Posterior cingulate gyrus (tissue), 11 donors: ENCODE results near the gene TSKU.
A peak's percentile ranks its signal among the peaks of the same experiment; 100 is the strongest.

Source experiments
- DNase-seq, 10 donors: peaks; one replicate each; pipeline versions ENCODE4 v3.0.0 to v3.0.0-alpha.2; 2020 to 2021; ENCODE audit warnings: mixed read lengths in 3 of 10
- intact Hi-C: fragments of 100-400 bp; cut with DNase I; formaldehyde crosslinking; loops from one replicate; pipeline ENCODE4 v1.15.1; 2023

TSKU gene, protein sequence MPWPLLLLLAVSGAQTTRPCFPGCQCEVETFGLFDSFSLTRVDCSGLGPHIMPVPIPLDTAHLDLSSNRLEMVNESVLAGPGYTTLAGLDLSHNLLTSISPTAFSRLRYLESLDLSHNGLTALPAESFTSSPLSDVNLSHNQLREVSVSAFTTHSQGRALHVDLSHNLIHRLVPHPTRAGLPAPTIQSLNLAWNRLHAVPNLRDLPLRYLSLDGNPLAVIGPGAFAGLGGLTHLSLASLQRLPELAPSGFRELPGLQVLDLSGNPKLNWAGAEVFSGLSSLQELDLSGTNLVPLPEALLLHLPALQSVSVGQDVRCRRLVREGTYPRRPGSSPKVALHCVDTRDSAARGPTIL

GRCh38 chr11:76783294-76783895 is at the start of gene TSKU:
Gene TSKU (plus strand): TSS chr11:76783356. CDS start chr11:76795617, 12,261 bp downstream.
- DNase-seq: peak in 1 of 10 donors; percentile 69
- intact Hi-C loops: no loop called here

- peak in 3 of 10 donors; percentile 25 to 43 (median 38) for DNase-seq
- intact Hi-C loops: loop anchor here (1.0 to 5.0 kb wide), 2 partner anchors 65 to 183 kb away; no protein-coding TSS in a partner anchor
Measured at GRCh38 chr11:76733906-76734305, 49.2 kb upstream of the TSKU start.

GRCh38 chr11:76734456-76735420 is 48.4 kb upstream of the TSKU start:
- peak in 1 of 10 donors; percentile 24 for DNase-seq
- intact Hi-C loops: loop anchor here (1.0 to 5.0 kb wide), 2 partner anchors 65 to 183 kb away; no protein-coding TSS in a partner anchor

DNA sequence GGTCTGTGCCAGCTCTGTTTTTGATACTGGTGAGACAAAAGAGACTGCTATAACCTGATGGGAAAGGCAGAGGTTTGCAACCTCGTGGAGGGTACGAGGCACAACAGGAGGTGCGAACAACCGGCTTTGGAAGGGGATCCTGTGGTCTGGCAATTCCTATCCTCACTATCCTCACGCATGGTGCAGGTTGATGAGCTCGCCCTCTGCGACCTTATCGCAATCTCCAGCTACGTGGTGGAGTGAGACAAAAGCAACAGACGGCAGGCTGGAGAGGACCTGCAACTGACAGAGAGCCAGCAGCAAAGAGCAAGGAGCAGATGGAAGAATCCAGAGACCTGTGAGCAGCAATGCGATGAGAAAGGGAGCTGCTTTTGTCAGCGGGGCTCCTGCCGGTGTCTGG is 47.3 kb upstream of the TSKU start:
- intact Hi-C loops: no loop called here
- DNase-seq: no peak

- intact Hi-C loops: no loop called here
- no peak for DNase-seq
Measured at GRCh38 chr11:76736266-76736665, 46.9 kb upstream of the TSKU start.

DNA sequence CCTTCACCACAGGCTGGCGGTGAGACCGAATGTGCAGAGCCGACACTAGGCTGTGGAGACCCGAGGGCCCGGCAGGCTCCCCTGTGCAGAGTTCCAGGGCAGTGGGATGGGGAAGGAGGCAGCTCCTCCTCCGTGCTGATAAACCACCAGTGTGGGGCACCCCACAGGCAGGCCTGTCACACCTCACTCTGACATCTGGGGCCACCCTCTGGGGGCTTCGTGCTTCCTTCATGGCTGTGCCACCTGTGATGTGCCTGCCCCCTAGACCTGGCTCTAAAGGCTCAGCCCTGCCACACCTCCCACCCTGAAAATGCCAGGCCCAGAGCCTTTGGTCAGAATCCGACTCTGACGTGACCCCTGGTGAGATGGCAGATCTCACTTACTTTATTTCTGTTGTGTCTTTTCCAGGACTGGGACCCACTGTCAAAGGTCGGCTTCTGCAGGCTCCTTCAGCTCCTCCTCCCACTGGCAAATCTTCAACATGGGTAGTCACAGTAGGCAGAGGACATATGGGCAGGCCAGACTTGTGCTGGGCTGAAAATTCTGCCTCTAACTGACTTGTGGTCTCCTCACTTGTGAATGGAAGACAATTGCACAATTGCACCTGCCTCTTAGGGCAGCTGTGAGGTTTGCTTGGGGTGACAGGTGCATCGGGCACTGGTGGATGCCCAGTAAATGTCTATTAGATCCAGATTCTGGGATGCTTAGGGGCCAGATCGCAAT is 46.2 kb upstream of the TSKU start:
- peak in 1 of 10 donors; percentile 11 for DNase-seq
- intact Hi-C loops: no loop called here

- intact Hi-C loops: no loop called here
- DNase-seq: peak in 2 of 10 donors; percentile 20 to 42
Measured at GRCh38 chr11:76738618-76739240, 44.4 kb upstream of the TSKU start.

DNA sequence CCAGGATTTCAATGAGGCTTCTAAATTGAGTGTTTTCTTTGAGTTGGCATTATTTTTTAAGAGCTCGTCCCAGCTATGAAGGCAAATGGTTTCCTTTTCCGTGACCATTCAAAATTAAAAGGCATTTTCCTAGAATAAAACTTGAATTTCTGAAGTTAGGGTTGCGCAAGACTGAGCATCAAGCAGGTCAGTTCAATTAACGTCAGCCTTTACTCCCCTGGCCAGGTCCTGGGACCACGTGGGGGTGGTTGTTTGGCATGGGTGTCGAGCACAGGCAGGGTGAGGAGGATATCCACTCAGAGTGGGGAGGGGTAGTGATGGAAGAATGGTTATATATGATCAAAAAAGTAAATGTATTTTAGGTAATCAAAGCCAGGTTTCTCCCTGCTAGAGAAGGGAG is 43.4 kb upstream of the TSKU start:
- peak in 1 of 10 donors; percentile 37 for DNase-seq
- intact Hi-C loops: no loop called here

DNA sequence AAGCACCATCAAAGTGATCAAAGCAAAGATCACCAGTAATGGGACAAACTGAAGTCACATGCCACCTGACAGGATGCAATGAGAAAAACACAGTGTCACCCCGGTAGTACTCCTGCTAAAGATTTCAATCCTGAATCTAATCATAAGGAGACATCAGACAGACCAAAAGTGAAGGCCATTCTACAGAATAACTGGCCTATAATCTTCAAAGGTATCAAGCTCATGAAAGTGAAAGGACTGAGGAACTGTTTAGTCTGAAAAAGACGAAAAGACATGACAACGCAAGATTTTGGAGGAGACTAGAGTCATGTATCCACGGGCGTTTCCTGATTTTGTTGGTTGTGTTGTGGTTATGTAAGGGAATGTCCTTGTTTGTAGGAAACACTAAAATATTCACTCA is 42.4 kb upstream of the TSKU start:
- no peak for DNase-seq
- intact Hi-C loops: no loop called here

GRCh38 chr11:76742902-76743301 is 40.3 kb upstream of the TSKU start:
- intact Hi-C loops: no loop called here
- peak in 1 of 10 donors; percentile 10 for DNase-seq

DNA sequence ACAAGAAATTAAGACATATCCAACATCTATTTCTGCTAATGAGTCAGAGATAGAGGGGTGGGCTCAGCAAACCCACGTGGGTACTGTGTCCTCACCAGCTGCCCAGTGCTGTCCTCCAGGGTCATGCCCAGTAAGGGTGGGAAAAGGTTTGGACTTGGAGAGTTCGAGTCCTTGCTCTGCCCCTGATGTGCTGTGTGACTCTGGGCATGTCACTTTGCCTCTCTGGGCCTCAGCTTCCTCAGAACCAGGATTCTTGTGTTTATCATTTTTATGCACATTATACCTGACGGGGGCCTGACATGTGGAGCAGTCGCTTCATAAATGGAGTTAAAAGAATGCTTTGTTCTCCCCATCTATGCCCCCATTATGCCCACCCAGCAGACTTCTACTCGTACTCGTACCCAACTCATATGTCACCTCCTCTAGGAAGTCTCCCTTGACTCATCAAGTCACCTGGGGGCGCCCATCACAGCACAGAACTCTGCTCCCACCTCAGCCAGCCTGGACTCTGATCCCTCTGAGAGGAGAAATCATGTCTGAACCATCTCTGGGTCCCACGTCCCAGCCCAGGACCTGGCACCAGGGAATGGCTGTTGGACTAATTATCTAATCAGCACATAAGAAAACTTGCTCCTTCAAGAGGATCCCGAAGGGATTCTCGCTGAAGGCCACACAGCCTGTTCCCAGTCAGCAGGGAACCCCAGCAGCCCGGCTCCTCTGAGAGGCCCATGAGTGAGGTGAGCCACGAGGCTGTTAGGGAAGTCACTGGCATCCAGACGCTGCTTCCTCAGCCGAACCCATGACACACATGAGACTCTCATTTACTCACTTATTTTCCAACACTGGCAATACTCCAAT is 38.7 kb upstream of the TSKU start:
- DNase-seq: peak in 2 of 10 donors; percentile 62 to 83
- intact Hi-C loops: no loop called here

DNA sequence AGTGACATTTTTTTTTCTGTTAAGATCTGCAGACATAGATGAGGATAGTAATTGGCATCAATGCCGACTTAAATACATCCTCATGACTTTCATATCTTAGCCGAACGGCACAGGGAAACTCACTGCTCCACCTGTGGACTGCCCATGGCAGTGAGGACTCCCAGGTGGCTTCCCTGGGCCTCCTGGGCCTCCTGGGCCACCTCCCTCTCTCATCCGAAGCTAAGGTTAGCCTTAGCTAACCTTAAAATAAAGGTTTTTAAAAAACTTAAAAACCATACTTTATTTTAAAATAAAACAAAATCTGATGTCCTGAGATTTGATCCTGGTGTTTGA is 38.1 kb upstream of the TSKU start:
- peak in 1 of 10 donors; percentile 2 for DNase-seq
- intact Hi-C loops: no loop called here

DNA sequence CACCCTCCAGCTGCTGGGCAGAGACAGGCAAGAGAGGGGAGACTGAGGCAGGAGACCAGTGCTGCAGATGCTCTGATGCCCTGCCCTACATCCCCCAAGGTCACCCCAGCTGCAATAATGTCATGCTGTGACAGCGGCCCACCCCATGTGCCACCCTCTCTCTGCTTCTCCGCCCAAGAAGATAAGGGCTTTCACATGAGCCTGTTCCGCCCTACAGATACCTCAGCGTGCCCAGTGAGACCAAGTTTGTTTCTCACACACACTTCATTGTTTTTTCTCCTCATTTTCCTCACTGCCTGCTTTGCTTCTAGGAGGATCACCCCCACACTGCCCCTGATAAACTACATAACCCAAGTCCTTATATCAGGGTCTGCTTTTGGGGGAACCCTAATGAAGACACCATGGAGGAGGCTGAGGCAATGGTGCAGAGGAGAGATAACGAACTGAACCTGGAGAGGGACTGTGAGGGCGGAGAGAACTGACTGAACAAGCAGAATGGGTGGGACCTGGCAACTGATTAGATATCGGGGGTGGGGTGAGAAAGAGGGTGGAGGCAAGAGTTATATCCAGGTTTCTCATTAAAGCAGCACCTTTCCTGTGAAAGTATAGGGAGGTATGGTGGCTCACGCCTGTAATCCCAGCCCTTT is 37.5 kb upstream of the TSKU start:
- intact Hi-C loops: no loop called here

DNA sequence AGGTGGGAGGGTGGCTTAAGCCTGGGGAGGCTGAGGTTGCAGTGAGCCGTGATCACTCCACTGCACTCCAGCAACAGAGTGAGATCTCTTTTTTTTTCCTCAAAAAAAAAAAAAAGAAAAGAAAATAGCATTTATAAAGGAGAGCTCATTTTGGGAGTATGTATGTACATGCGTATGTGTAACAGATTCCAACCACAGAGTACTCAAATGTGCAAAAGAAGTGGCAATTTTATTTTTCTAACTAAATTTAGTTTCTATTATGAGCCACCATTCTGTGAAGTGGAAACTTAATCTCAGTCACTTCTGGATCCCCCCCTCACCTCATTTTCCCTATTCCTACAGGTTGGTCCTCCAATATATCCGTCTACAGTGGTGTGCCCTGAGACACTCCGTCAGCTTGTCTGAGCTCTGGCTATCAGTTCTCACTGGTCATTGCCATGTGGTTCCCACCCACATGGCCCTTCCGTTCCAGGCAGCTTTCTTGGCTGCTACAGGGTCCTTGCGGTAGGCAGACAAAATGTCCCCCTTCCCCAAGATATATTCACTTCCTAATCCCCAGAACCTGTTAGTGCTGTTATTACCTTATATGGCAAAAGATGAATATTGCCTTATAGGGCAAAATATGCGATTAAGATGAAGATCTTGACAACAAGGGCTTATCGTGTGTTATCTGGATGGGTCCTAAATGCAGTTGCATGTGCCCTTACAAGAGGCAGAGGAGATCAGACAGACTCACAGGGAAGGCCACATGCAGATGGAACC is 35.8 kb upstream of the TSKU start:
- intact Hi-C loops: no loop called here
- peak in 1 of 10 donors; percentile 24 for DNase-seq

More for the DNA sequence above, 37.5 kb upstream of the TSKU start:
- DNase-seq: peak in 1 of 10 donors; percentile 53

DNA sequence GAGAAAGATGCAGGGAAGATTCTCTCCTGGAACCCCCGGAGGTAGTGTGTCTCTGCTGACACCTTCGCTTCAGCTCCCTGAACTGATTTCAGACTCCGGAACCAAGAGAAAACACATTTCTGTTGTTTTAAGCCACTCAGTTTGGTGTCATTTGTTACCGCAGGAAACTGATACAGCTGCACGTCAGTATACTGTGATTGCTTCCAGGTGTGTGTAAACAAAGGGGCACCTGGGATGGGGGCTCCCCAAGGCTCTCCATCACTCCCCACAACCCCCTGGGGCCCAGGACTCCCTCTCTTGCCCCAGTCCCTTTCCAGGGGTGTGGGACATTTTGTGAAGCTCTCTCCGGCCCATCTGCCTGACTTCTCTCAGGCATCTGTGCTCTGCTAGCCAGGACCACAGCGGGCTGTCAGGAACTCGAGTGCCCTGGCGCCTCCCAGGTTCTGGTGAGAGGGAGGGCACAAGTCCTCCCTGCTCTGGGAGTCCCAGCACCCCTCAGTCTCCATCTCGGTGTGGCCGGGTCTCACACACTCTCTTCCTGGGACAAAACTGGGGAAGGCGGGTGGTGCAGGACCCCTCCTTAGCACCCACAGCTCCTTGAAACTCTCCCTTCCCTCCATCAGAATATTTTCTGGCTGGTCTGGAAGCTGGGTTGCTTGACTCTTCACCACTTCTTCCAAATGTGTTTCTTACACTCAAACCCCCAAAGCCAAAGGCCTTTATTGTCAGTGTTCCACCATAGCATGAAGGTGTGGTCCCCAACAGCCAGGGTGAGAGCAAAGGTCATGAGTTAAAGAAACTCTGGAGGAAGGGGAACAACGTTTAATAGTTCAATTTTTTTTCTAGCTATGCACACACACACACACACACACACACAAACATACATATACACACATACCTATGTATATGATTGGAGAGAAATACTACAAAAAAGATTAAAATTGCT is 35.0 kb upstream of the TSKU start:
- DNase-seq: peak in 1 of 10 donors; percentile 48

DNA sequence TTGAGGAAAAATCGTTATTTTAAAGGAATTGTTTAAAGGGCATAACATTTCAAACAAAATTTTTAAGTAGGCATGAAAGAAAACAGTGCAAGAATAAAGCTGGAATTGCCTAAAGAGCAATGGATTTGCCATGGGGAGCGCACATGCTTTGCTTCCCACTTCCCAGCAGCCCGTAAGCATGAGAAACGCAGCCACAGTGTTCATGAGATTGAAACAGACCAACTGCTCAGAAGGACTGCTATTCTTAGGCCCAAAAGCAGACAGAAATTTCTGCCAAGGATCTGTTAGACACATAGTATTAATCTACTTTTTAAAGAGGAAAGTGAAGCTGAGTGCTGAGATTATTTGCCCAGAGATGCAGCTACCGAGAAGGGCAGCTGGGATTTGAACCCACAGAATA is 34.2 kb upstream of the TSKU start:
- intact Hi-C loops: no loop called here
- DNase-seq: peak in 1 of 10 donors; percentile 29

More for the DNA sequence above, 35.0 kb upstream of the TSKU start:
- intact Hi-C loops: no loop called here
